Panc1 (cell line): Measurements from ENCODE around the gene AGRP.
"Not testable (repeated sequence)": the region's sequence is repeated elsewhere in the genome, so short reads cannot be mapped to it uniquely, and the experiment has no call there.

Source experiments
- POLR2AphosphoS5 ChIP-seq: IDR thresholded peaks from 2 replicates; pipeline ENCODE4 v1.6.1; 2012; ENCODE audit warnings: mild to moderate bottlenecking, low read depth, low read length, moderate library complexity
- REST ChIP-seq, 2 experiments: IDR thresholded peaks; 2 replicates each; pipeline ENCODE4 v1.6.1; 2011 to 2012; ENCODE audit warnings: low read depth in 2 of 2, control low read depth in 1 of 2, low read length in 1 of 2, mild to moderate bottlenecking in 1 of 2, moderate library complexity in 1 of 2; ENCODE audit not compliant: insufficient read depth in 1 of 2
- SIN3A ChIP-seq: IDR thresholded peaks from 2 replicates; pipeline ENCODE4 v1.6.1; 2012; ENCODE audit warnings: low read depth, mild to moderate bottlenecking, low read length, moderate library complexity, borderline replicate concordance; ENCODE audit not compliant: insufficient read depth
- TCF7L2 ChIP-seq: IDR thresholded peaks from 2 replicates; pipeline ENCODE4 v1.6.1; 2011; ENCODE audit warnings: mild to moderate bottlenecking, low read depth, low read length, inconsistent platforms
- TF ChIP-seq, protein P1 (sequence below): fragments of 450-650 bp; IDR thresholded peaks from 2 replicates; pipeline ENCODE4 v1.5.1; 2017; ENCODE audit warnings: mild to moderate bottlenecking

DNA sequence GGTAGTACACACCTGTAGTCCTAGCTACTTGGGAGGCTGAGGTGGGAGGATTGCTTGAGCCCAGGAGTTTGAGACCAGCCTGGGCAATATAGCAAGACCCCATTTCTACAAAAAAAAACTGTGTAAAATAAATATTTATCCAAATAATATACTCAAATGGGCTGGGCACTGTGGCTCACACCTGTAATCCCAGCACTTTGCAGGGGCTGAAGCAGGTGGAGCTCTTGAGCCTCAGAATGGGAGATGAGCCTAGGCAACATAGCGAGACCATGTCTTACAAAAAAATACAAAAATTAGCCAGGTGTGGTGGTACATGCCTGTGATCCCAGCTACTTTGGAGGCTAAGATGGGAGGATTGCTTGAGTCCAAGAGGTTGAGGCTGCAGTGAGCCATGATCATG lies 30.5 kb upstream of the AGRP start:
- TF ChIP-seq, protein P1, sequence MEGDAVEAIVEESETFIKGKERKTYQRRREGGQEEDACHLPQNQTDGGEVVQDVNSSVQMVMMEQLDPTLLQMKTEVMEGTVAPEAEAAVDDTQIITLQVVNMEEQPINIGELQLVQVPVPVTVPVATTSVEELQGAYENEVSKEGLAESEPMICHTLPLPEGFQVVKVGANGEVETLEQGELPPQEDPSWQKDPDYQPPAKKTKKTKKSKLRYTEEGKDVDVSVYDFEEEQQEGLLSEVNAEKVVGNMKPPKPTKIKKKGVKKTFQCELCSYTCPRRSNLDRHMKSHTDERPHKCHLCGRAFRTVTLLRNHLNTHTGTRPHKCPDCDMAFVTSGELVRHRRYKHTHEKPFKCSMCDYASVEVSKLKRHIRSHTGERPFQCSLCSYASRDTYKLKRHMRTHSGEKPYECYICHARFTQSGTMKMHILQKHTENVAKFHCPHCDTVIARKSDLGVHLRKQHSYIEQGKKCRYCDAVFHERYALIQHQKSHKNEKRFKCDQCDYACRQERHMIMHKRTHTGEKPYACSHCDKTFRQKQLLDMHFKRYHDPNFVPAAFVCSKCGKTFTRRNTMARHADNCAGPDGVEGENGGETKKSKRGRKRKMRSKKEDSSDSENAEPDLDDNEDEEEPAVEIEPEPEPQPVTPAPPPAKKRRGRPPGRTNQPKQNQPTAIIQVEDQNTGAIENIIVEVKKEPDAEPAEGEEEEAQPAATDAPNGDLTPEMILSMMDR = not testable (repeated sequence)
- TF ChIP-seq POLR2AphosphoS5; TCF7L2; REST (IDR thresholded peaks at IDR 0.05; ENCODE audit: insufficient read depth in 1 of 2, low read depth in 2 of 2, low read length in 1 of 2); SIN3A: not testable (repeated sequence)
